ENCODE data around the gene ZSWIM1.
"Not testable (repeated sequence)": the region's sequence is repeated elsewhere in the genome, so short reads cannot be mapped to it uniquely, and the experiment has no call there.

Gene ZSWIM1

DNA sequence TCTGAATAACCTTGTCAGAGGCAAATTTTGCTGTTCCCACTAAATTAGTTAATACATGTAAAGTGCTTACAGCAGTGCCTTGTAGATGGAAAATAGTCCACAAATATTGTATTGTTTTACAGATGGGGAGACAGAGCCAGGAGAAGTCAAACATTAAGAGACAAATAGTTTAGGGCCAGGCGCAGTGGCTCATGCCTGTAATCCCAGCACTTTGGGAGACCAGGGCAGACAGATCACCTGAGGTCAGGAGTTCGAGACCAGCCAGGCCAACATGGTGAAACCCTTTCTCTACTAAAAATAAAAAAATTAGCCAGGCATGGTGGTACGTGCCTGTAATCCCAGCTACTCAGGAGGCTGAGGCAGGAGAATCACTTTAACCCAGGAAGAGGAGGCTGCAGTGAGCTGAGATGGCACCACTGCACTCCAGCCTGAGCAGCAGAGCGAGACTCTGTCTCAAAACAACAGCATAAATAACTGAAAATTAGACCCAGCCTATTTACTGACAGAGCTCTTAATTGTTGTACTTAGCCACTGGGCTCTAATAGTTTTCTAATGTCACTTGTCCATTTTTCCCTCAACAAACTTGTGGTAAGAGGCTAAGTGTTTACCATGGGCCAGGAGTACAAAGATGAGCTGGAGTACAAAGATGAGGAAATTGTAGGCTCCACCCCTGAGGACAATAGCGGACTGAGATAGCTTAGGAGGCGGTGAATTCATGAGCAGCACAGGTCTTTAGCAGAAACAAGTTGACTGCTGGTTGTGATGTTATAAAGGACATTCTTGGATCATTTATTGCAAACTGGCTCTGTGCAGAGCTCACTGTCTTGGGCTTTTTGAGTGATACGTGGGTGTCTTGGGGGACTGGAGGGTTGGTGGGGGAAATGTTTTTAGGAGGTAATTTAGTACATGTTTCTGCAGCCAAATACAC, 17.2 kb upstream of the ZSWIM1 start:
- no peak overlapping the region for H3K4me3 ChIP-seq (replicated peaks; ENCODE audit: low read depth, low read length)
- TF ChIP-seq, protein P1, sequence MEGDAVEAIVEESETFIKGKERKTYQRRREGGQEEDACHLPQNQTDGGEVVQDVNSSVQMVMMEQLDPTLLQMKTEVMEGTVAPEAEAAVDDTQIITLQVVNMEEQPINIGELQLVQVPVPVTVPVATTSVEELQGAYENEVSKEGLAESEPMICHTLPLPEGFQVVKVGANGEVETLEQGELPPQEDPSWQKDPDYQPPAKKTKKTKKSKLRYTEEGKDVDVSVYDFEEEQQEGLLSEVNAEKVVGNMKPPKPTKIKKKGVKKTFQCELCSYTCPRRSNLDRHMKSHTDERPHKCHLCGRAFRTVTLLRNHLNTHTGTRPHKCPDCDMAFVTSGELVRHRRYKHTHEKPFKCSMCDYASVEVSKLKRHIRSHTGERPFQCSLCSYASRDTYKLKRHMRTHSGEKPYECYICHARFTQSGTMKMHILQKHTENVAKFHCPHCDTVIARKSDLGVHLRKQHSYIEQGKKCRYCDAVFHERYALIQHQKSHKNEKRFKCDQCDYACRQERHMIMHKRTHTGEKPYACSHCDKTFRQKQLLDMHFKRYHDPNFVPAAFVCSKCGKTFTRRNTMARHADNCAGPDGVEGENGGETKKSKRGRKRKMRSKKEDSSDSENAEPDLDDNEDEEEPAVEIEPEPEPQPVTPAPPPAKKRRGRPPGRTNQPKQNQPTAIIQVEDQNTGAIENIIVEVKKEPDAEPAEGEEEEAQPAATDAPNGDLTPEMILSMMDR (IDR thresholded peaks at IDR 0.05; ENCODE audit: low read length, missing control alignments), result no peak
- DNase-seq (ENCODE audit: low read depth), result no peak

DNA sequence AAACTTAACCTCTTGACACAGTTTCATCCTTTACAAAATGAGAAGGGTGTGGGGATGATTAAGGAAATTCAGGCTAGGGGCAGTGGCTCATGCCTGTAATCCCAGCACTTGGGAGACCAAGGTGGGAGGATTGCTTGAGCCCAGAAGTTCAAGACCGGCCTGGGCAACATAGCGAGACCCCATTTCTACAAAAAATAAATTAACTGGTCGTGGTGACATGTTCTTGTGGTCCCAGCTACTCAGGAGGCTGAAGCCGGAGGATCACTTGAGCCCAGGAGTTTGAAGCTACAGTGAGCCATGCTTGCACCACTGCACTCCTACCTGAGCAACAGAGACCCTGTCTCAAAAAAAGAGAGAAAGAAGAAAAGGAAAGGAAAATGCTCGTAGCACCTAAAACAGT, 14.6 kb upstream of the ZSWIM1 start:
- TF ChIP-seq, protein P1 (IDR thresholded peaks at IDR 0.05; ENCODE audit: low read length, missing control alignments), result no peak
- DNase-seq (ENCODE audit: low read depth), result no peak
- no peak overlapping the region for H3K4me3 ChIP-seq (replicated peaks; ENCODE audit: low read depth, low read length)

DNA sequence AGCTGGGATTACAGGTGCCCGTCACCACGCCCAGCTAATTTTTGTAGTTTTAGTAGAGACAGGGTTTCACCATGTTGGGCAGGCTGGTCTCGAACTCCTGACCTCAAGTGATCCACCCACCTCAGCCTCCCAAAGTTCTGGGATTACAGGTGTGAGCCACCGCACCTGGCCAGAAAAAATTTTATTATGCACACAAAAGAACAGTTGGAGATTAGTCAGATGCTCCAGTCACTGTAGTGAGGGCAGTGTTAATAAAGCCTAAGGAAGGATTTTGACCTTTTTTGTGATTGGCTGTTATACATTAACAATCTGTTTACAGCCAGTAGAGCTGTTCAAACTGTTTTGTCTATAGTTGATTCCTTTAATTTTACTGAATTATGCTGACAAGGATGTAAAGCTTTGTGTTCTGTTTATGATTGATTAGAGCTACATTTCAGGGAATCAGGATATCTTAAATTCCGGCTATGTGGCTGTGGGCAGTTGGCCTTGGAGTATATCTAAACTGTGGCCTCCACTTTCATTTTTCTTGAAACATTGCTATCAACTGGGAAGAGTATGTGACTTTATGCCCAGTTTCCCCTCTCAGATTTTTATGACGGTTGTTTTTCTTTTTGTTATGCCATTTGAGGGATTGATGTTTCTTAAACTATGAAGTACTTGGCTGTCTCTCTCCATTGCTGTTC, 13.8 kb upstream of the ZSWIM1 start:
- no peak overlapping the region for H3K4me3 ChIP-seq (replicated peaks; ENCODE audit: low read depth, low read length)
- TF ChIP-seq, protein P1 (IDR thresholded peaks at IDR 0.05; ENCODE audit: low read length, missing control alignments), result no peak
- DNase-seq (ENCODE audit: low read depth), result no peak

DNA sequence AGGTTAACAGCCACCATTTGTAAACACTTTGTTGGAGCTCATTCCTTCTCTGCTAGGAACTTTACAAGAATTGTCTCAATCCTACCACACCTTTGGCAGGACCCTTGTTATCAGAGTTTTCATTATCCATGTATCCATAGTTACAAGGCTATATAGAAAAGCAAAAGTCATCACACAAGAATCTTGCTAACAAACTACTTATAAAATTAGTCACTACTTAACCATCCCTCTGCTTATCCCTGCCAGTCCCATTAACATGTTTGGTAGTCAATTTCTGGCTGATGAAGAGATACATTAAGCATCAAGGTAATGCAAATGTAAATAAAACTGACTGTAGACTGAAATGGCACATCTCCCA, 13.2 kb upstream of the ZSWIM1 start:
- DNase-seq (ENCODE audit: low read depth), result peak; percentile 40
- no peak overlapping the region for H3K4me3 ChIP-seq (replicated peaks; ENCODE audit: low read depth, low read length)
- TF ChIP-seq, protein P1 (IDR thresholded peaks at IDR 0.05; ENCODE audit: low read length, missing control alignments), result no peak

DNA sequence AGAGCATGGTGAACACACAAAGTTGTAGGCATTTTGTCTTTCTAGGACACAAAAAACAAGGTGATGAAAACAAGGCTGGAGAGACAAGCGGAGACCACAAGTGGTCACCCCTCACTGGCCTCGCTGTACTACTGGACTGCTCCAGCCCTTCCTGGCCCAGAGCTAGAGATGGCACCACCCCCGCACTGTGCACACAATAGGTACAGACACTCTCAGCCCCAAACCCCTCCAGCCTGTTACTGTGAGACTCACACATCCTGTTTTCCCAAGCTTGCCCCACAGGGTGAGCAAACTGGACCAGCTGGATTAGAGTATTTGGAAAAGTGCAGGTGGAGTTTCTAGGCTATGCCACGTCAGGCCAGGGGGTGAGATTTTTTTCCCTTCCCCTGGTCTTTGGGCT, 8.4 kb upstream of the ZSWIM1 start:
- H3K4me3 ChIP-seq (replicated peaks; ENCODE audit: low read depth, low read length), result no peak overlapping the region
- TF ChIP-seq, protein P1 (IDR thresholded peaks at IDR 0.05; ENCODE audit: low read length, missing control alignments), result no peak
- no peak for DNase-seq (ENCODE audit: low read depth)

DNA sequence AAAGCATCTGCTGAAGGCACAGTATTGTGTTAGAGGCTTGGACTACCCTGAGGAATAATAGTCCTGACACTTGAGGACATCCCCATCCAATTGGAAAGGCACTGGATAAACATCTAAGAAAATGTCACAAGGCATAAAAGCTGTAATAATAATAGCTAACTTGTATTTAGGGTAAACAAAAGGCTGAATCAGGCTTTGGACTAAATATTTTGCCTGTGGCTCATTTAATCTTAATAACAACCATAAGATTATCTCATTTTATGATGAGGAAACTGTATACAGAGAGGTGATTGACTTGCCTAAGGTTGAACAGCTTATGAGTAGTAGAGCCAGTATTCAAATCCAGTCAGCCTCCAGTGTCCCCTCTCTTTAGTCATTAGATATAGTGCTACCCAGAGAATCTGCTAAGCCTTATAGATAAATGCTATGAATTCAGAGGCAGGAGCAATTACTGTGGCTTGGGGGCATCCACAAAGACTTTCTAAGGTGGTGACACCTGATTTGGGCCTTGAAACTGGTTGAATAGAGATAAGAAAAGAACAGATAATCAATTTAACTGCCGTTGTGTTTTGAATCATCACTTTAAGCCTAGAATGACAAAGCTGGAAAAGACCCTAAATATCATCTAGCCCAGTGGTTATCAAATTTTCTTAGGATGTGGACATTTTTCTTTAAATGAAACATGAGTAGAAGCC, 7.5 kb upstream of the ZSWIM1 start:
- TF ChIP-seq, protein P1 (IDR thresholded peaks at IDR 0.05; ENCODE audit: low read length, missing control alignments), result no peak
- no peak for DNase-seq (ENCODE audit: low read depth)
- H3K4me3 ChIP-seq (replicated peaks; ENCODE audit: low read depth, low read length), result no peak overlapping the region

DNA sequence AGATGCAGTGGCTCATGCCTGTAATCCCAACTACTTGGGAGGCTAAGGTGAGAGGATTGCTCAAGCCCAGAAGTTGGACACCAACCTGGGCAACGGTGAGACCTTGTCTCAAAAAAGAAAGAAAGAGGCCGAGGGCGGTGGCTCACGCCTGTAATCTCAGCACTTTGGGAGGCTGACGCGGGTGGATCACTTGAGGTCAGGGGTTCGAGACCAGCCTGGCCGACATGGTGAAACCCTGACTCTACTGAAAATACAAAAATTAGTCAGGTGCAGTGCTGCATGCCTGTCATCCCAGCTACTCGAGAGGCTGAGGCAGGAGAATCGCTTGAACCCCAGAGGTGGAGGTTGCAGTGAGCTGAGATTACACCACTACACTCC, 6.9 kb upstream of the ZSWIM1 start:
- H3K4me3 ChIP-seq (replicated peaks; ENCODE audit: low read depth, low read length); DNase-seq (ENCODE audit: low read depth): not testable (repeated sequence)
